ENCODE results near the gene CMA1.

- TF ChIP-seq, protein P1, sequence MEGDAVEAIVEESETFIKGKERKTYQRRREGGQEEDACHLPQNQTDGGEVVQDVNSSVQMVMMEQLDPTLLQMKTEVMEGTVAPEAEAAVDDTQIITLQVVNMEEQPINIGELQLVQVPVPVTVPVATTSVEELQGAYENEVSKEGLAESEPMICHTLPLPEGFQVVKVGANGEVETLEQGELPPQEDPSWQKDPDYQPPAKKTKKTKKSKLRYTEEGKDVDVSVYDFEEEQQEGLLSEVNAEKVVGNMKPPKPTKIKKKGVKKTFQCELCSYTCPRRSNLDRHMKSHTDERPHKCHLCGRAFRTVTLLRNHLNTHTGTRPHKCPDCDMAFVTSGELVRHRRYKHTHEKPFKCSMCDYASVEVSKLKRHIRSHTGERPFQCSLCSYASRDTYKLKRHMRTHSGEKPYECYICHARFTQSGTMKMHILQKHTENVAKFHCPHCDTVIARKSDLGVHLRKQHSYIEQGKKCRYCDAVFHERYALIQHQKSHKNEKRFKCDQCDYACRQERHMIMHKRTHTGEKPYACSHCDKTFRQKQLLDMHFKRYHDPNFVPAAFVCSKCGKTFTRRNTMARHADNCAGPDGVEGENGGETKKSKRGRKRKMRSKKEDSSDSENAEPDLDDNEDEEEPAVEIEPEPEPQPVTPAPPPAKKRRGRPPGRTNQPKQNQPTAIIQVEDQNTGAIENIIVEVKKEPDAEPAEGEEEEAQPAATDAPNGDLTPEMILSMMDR (IDR thresholded peaks at IDR 0.05): no peak
- no peak for TF ChIP-seq POLR2A (IDR thresholded peaks at IDR 0.05)
Observed at GRCh38 chr14:24458736-24459135, 49.3 kb downstream of the CMA1 start.
